Suppressor macrophage (primary cell): ENCODE data around the gene NFKBIL1.

Experiments used
- DNase-seq, 4 experiments: peaks; one replicate each; pipeline ENCODE4 v3.0.0-alpha.2; 2020 to 2022

The NFKBIL1 gene

GRCh38 chr6:31534521-31535040 is 12.8 kb upstream of the NFKBIL1 start:
- DNase-seq = no peak

DNA sequence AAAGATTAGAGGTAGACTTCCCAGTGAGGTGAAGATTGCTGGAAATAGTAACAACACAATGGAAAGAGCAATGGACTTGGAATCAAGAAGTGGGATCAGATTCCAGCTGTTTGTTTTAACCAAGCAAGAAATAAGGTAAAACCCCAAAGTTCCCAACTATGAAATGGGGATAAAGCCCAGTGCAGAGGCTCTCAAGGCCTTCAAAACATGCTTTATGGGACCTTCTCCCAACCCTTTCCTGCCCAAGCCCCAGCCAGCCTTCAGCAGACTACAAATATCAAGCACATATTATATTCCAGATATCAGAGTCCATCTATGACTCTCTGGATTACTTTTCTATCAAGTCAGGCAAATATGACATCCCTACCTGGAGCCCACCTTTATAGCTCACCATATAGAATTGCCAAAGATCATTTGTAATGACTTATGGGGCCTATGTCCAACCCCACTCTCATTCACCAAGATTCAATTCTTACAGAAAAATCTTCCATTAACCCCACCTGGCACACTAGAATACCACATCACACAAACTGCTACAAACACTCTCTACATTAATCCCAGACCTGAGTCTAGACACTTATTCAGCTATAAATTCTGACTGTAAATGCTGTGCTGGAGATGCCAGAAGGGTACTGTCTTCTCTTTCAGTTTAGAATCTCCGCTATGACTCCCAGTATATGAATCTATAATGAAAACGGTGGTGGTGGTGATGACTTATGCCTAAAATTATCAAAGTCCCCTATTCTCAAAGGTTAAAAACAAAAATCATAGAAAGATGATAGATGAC is 11.7 kb upstream of the NFKBIL1 start:
- no peak for DNase-seq

- no peak for DNase-seq
Observed at GRCh38 chr6:31538805-31539400, 8.5 kb upstream of the NFKBIL1 start.

DNA sequence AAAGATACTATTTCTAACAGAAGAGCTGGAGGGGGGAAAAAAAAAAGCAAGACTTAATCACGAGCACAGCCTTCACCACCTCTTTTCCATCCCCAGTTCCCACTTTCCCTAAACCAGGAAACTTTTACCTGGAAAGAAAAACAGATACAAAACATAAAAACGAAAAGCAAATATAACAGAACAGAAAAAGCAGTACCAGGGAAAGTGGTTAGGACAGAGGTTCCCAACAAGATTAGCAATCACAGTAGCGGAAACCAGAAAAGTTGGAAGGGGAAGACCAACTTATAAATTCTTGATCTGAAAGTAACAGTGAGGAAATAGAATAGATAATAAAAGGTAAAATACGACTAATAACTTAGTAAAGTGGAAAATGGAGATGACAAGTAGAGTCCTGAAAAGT is 6.8 kb upstream of the NFKBIL1 start:
- DNase-seq = no peak

DNA sequence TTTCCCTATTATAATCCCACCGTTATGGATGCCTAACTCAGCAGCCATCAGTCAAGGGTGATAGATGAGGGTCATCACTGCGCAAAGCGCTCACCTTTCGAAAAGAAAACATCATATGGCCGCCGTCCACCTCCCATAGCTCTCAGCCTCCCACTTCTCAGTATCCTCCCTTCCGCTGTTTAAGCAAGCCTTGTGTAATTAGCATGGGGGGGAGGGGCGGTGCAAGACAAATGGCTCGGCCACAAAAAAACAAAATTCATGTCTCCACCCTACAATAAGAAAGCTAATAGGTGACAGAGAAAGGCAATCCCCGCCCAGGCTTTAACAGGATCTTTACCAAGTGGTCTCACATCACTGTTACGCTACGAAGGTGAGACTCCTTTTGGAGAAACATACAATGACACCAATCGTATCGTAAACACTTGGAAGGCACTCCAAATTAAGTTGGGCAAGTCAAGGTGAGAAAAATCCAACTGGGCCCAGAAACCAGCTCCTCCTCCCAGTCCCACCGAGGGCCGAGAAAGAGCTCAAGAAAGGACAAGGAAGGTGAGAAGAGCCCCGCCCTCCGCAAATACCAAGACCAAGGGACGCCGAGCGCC is 6.2 kb upstream of the NFKBIL1 start:
- DNase-seq = peak; percentile 63 to 82 (median 68)

- DNase-seq = peak; percentile 97 to 99 (median 98)
Observed at GRCh38 chr6:31541658-31542521, 5.5 kb upstream of the NFKBIL1 start, which contains the start of gene DDX39B. TSS of gene DDX39B (minus strand) at chr6:31542003. CDS start at chr6:31540532, 1,471 bp downstream.

- no peak for DNase-seq
Observed at GRCh38 chr6:31543639-31544038, 3.8 kb upstream of the NFKBIL1 start.

GRCh38 chr6:31544676-31545075 is 2.7 kb upstream of the NFKBIL1 start:
- DNase-seq = no peak

DNA sequence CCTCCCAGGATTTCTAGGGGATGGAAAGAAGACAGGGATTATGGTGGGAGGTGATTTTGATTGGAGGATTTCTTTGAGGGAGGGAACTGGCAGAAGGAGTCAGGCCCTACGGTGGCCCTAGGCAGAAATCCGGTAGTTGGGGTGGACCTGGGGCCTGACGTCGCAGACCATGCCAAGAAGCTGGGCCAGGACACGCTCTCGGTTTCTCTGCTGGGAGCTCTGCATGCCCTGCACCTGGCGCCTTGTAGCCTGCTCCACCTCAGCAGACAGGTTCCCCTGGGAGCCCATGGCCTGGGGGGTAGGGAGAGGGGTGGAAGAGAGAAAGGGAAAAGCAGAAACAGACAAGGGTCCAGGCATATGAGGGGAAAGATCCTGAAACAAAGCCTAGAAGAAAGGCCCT is 2.1 kb upstream of the NFKBIL1 start:
- DNase-seq = no peak

GRCh38 chr6:31546339-31546957 is 960 bp upstream of the NFKBIL1 start, which contains the start of gene ATP6V1G2:
TSS of gene ATP6V1G2 (minus strand) at chr6:31546608. CDS start at chr6:31546559, 49 bp downstream.
- peak; percentile 80 to 88 (median 84) for DNase-seq

DNA sequence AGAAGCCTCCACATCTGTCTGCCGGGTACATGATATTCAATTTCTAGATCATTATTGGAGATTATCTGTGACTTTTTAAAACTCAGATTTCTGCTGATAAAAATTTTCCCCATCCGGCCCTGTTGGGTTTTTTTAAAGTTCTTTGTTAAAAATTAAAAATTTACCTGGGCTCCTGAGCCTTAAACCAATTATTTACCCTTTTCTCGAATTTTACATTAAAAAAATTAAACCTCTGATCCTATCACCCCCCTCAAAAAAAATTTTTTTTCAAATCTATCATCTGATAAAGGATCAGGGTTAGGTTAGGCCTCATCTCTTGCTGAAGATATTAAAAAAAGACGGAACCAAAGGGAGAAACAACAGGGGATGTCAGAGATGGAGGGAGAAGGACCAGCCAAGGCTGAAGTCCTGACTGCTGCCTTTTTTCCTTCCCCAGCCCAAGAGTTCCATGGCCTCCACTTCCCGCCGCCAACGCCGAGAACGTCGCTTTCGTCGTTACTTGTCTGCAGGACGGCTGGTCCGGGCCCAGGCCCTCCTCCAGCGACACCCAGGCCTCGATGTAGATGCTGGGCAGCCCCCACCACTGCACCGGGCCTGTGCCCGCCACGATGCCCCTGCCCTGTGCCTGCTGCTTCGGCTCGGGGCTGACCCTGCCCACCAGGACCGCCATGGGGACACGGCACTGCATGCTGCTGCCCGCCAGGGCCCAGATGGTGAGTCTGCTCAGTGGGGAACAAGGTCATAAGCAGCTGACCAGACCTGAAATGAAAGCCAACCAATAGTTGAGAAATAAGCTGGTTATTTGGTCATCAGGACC is 527 bp downstream of the NFKBIL1 start:
- DNase-seq = peak in 3 of 4 experiments; percentile 40 to 47 (median 44)

- no peak for DNase-seq
Observed at GRCh38 chr6:31548544-31548873, 1.1 kb downstream of the NFKBIL1 start.

- peak; percentile 87 to 92 (median 90) for DNase-seq
Observed at GRCh38 chr6:31551371-31551770, 4.0 kb downstream of the NFKBIL1 start.

- DNase-seq = no peak
Observed at GRCh38 chr6:31556307-31556706, 8.9 kb downstream of the NFKBIL1 start.

DNA sequence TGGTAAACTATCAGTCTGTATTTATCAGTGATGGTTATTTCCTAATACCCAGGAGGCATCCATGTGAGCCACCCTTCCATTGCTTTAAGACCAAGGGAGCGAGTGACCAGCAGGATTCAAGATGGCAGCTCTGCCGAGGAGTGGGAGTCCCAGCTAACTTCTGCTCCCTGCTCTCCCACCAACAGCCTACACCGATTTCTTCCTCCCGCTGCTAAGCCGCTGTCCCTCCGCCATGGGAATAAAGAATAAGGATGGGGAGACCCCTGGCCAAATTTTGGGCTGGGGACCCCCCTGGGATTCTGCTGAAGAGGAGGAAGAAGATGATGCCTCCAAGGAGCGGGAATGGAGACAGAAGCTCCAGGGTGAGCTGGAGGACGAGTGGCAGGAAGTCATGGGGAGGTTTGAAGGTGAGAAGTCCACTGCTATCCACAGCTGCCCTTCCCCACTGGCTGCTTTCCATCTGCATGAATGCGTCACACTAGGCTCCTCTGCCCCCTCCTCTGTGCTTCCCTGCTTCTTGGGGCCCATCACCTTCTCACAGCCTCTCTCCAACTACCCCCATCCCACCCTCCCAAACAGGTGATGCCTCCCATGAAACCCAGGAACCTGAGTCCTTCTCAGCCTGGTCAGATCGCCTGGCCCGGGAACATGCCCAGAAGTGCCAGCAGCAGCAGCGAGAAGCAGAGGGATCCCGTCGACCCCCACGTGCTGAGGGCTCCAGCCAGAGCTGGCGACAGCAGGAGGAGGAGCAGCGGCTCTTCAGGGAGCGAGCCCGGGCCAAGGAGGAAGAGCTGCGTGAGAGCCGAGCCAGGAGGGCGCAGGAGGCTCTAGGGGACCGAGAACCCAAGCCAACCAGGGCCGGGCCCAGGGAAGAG is 10.3 kb downstream of the NFKBIL1 start:
- peak in 3 of 4 experiments; percentile 13 to 53 (median 43) for DNase-seq

- DNase-seq = no peak
Observed at GRCh38 chr6:31558318-31558625, 10.9 kb downstream of the NFKBIL1 start.

DNA sequence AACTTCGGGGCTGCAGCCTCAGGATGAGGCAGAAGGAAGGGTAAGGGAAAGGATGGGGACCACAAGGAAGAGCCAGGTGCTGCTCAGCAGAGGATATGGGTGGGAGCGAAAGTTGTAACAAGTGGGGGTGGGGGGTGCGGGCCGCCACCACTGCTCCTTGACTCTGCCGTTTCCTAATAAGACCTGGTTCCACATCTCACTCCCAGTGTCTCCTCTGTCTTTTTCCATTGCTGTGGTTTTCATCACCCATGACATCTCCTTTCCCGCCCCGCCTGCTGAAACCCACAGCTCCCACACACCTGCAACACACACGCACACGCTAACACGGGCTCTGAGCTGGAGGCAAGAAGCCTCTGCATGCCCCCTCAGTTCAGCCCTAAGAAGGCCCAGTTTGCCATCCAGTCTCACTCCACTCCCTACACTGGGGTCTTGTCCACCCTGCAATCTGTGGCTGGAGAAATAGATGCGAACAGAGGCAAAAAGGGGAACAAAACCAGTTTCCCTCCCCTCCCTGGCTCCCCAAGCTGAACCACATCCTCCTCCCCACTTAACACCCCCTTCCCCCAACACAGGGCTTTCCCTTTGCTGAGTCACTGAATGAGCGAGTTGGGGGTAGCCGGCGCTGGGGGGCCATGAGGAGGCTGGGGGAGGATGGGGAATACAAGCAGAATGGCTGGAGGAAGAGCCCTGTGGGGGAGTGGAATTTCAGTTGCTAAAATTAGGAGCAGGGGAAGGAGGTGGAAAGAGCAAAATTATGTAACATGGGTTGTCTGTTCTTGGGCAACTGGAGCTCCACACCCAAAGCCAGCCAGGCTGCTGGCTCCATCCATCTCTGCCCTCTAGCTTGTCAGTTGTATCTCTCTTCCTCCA is 11.5 kb downstream of the NFKBIL1 start:
- DNase-seq = peak; percentile 93 to 96 (median 95)

GRCh38 chr6:31559606-31559957 is 12.2 kb downstream of the NFKBIL1 start:
- DNase-seq = no peak
